PC-3 (cell line): ENCODE measurements around the gene HERPUD1. TPM values are rescaled to one million over a fixed set of nuclear protein-coding genes. Genes with fewer than 3 reads are reported as not detected.
A peak's percentile ranks its signal among the peaks of the same experiment; 100 is the strongest.

Source experiments
- ATAC-seq: fragments of 200-7000 bp; cut with Tn5 transposase; 2 replicates; pipeline ENCODE4 v1.9.1; 2020; ENCODE audit warnings: mild to moderate bottlenecking, moderate library complexity
- BruUV-seq: library from RNA; stranded (reverse); fragments of 400-500 nt; replicated peaks from 2 replicates; lab custom pipeline; 2021; lab: Mats Ljungman, UMichigan
- CTCF ChIA-PET: fragments of 300-600 bp; sonication (Branson Sonifier 250); formaldehyde crosslinking; loops from one replicate; lab custom pipeline; 2022; ENCODE audit warnings: antibody characterized with exemption; lab: Charles Lee
- POLR2A ChIA-PET: fragments of 300-600 bp; sonication (Branson Sonifier 250); formaldehyde crosslinking; loops from one replicate; lab custom pipeline; 2022; ENCODE audit warnings: antibody characterized with exemption; ENCODE audit not compliant: unreplicated experiment; lab: Charles Lee
- DNase-seq: peaks from one replicate; pipeline ENCODE4 v3.0.0-alpha.2; 2015
- H2AFZ ChIP-seq: fragments of 300-600 bp; sonication (generic); 2 replicates; pipeline ENCODE4 v1.6.0; 2016; ENCODE audit warnings: antibody characterized with exemption, low read length
- H3F3A ChIP-seq: fragments of 300-600 bp; sonication (generic); one replicate; pipeline ENCODE4 v1.6.0; 2017; ENCODE audit warnings: antibody characterized with exemption, low read length, control low read depth, mild to moderate bottlenecking; ENCODE audit not compliant: unreplicated experiment
- H3K27ac ChIP-seq: fragments of 300-600 bp; sonication (generic); 2 replicates; pipeline ENCODE4 v1.5.1; 2016; ENCODE audit warnings: mild to moderate bottlenecking, low read length
- H3K27me3 ChIP-seq: fragments of 300-600 bp; sonication (generic); 2 replicates; pipeline ENCODE4 v1.6.1; 2016; ENCODE audit warnings: low read length, mixed read lengths
- H3K36me3 ChIP-seq: fragments of 300-600 bp; sonication (generic); 2 replicates; pipeline ENCODE4 v1.6.1; 2016; ENCODE audit warnings: low read depth, mixed run types, low read length, mixed read lengths
- H3K4me1 ChIP-seq: fragments of 300-600 bp; sonication (generic); 2 replicates; pipeline ENCODE4 v1.5.1; 2016; ENCODE audit warnings: low read length; ENCODE audit not compliant: insufficient read depth
- H3K4me2 ChIP-seq: fragments of 300-600 bp; sonication (generic); 2 replicates; pipeline ENCODE4 v1.6.0; 2016; ENCODE audit warnings: low read length
- H3K4me3 ChIP-seq: fragments of 300-600 bp; sonication (generic); 2 replicates; pipeline ENCODE4 v1.5.1; 2016; ENCODE audit warnings: mild to moderate bottlenecking, low read length, mixed read lengths
- H3K79me2 ChIP-seq: fragments of 300-600 bp; sonication (generic); 2 replicates; pipeline ENCODE4 v1.6.1; 2017; ENCODE audit warnings: low read length, mixed read lengths
- H3K9ac ChIP-seq: fragments of 300-600 bp; sonication (generic); 2 replicates; pipeline ENCODE4 v1.6.0; 2016; ENCODE audit warnings: mild to moderate bottlenecking, low read length
- H3K9me2 ChIP-seq: fragments of 300-600 bp; sonication (generic); replicated peaks from 2 replicates; pipeline ENCODE4 v1.6.1; 2016; ENCODE audit warnings: mixed run types, low read length, mixed read lengths
- H3K9me3 ChIP-seq: fragments of 300-600 bp; sonication (generic); 2 replicates; pipeline ENCODE4 v1.6.1; 2016; ENCODE audit warnings: low read length, mixed read lengths
- H4K20me1 ChIP-seq: fragments of 300-600 bp; sonication (generic); 2 replicates; pipeline ENCODE4 v1.6.1; 2016; ENCODE audit warnings: low read length, mixed read lengths
- EZH2 ChIP-seq: fragments of 300-600 bp; sonication (generic); IDR thresholded peaks from one replicate; pipeline ENCODE4 v1.6.1; 2017; ENCODE audit warnings: antibody characterized with exemption, mild to moderate bottlenecking, low read length; ENCODE audit not compliant: unreplicated experiment
- EZH2phosphoT487 ChIP-seq: fragments of 300-600 bp; sonication (generic); IDR thresholded peaks from 2 replicates; pipeline ENCODE4 v1.6.1; 2018; ENCODE audit warnings: mild to moderate bottlenecking, antibody characterized with exemption, low read length, borderline replicate concordance
- intact Hi-C: fragments of 100-400 bp; cut with micrococcal nuclease; formaldehyde crosslinking; loops from 2 replicates; pipeline ENCODE4 v1.9.0; 2023
- total RNA-seq: library from RNA; depleted of rRNA; stranded (reverse); fragments of >200 nt; gene quantifications from 2 replicates; pipeline ENCODE4 v1.2.3, GENCODE V29; 2014
- TF ChIP-seq, protein P1 (sequence below): fragments of 300-600 bp; sonication (generic); conservative IDR thresholded peaks from 2 replicates; pipeline ENCODE4 v1.5.1; 2017; ENCODE audit warnings: antibody characterized with exemption, low read depth, mild to moderate bottlenecking, low read length

Gene HERPUD1
- total RNA-seq, 1 experiment from 2014 or later = 54.9 TPM

DNA sequence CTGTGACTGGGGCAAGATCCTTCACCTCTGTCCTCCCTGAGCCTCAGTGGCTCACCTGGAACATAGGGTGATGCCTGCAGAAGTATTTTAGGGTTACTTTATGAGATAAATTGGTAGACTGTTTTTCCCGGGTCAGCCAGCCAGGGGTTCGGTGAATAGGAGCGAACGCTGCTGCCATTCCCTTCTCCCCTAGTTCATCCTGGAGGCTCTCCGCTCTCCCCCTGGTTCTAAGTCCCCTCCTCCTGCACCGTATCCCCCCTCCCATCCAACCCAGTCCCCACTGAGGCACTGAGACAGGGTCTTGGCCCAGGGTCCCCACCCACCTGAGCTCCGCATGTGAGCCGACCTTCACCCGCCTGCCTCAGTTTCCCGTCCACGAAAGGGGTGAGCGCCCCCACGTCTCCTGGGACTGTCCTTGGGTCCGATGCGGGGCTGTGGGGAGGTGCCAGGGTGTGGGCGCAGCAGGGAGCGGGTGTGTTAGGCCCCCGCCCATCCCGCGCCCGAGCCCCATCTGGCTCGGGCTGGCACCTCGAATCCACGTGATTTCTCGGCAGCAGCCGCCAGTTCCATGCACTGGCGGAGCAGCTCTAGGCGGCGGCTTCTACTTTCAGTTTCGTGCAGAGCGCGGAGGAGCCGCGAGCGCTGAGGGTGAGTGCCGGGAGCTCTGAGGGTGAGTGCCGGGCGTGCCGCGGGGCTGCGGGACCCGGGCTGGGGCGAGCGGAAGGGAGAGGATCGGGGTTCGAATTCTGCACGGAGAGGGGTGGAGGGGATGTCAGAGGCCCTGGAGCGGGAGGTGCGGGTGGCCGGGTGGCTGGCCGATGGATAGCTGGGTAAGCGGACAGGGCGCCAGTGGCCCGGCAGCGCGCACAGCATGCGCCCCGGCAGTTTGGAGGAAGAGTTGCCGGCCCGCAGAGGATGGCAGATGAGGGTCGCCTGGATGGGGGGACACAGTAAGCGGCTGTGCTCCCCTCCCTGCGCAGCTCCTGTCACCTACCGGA, 57.3 kb downstream of the HERPUD1 start, which contains the start of gene NLRC5:
TSS of gene NLRC5 (plus strand) at position 610 of the 998 bp plus-strand sequence. CDS start 31,156 bp downstream, outside the sequence.
- Histone ChIP-seq H3F3A (no peaks in the 10 kb centered on the region), H3K4me1 (peaks cover 13% of the 10 kb centered on the region), H3K79me2 (no peaks in the 10 kb centered on the region), H3K27me3 (no peaks in the 10 kb centered on the region), H3K9me2 (no peaks in the 10 kb centered on the region), H3K9me3 (no peaks in the 10 kb centered on the region), H3K36me3 (no peaks in the 10 kb centered on the region), H3K4me2 (peak within 1 kb of the TSS; percentile 90), H4K20me1 (no peaks in the 10 kb centered on the region), H3K4me3 (peak within 1 kb of the TSS; percentile 90), H3K9ac (peak within 1 kb of the TSS; percentile 62), H2AFZ (peak within 1 kb of the TSS; percentile 83), H3K27ac (no peak within 1 kb of the TSS)
- ChIA-PET POLR2A (interaction anchor here (0.5 to 0.6 kb wide), 2 partner anchors 104 to 381 kb away, joined by 3 read pairs; partner anchors contain the start of gene MT2A), CTCF (no interaction called here)
- BruUV-seq = no TSS peak
- ATAC-seq = peak; percentile 82
- TF ChIP-seq, protein P1, sequence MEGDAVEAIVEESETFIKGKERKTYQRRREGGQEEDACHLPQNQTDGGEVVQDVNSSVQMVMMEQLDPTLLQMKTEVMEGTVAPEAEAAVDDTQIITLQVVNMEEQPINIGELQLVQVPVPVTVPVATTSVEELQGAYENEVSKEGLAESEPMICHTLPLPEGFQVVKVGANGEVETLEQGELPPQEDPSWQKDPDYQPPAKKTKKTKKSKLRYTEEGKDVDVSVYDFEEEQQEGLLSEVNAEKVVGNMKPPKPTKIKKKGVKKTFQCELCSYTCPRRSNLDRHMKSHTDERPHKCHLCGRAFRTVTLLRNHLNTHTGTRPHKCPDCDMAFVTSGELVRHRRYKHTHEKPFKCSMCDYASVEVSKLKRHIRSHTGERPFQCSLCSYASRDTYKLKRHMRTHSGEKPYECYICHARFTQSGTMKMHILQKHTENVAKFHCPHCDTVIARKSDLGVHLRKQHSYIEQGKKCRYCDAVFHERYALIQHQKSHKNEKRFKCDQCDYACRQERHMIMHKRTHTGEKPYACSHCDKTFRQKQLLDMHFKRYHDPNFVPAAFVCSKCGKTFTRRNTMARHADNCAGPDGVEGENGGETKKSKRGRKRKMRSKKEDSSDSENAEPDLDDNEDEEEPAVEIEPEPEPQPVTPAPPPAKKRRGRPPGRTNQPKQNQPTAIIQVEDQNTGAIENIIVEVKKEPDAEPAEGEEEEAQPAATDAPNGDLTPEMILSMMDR = no peak
- TF ChIP-seq EZH2phosphoT487 = no peak
- no peak for TF ChIP-seq EZH2
- peak; percentile 63 for DNase-seq
- intact Hi-C loops = loop anchor here (5.0 kb wide), 1 partner anchor 42 kb away; no protein-coding TSS in a partner anchor

DNA sequence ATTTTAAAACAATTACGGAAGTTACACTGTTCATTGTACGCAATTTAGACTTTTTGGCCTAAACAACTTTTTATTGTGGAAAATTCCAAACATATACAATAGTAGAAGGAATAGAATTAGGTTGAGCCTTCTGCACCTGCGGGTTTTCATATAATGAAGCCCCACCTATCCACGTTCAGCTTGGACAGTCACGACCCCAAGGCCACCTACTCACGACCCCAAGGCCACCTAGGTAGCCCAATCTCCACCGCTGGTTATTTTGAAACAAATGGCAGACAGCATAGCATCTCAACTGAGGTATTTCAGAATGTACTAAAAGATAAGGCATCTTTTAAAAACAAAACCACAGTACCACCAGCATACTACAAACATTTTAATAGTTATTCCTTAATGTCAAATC, 58.0 kb downstream of the HERPUD1 start:
- H3F3A ChIP-seq = no peaks in the 10 kb centered on the region
- peak overlapping the region; percentile 90 for H3K4me3 ChIP-seq
- H3K27me3 ChIP-seq = no peaks in the 10 kb centered on the region
- POLR2A ChIA-PET = interaction anchor here (0.5 to 0.6 kb wide), 2 partner anchors 103 to 382 kb away, joined by 3 read pairs; partner anchors contain the start of gene MT2A
- H3K36me3 ChIP-seq = no peaks in the 10 kb centered on the region
- CTCF ChIA-PET = no interaction called here
- ATAC-seq (no peak), DNase-seq (no peak)
- H3K9me2 ChIP-seq = no peaks in the 10 kb centered on the region
- TF ChIP-seq EZH2 = no peak
- no peak for TF ChIP-seq EZH2phosphoT487
- TF ChIP-seq, protein P1 = no peak
- TSS peak; percentile 56 for BruUV-seq
- peak overlapping the region; percentile 62; the same call in 1 of the 2 replicates for H3K9ac ChIP-seq
- no peak overlapping the region for H3K27ac ChIP-seq
- no peaks in the 10 kb centered on the region for H4K20me1 ChIP-seq
- H3K79me2 ChIP-seq = no peaks in the 10 kb centered on the region
- H3K9me3 ChIP-seq = no peaks in the 10 kb centered on the region
- H3K4me2 ChIP-seq = peak overlapping the region; percentile 90
- H2AFZ ChIP-seq = peak overlapping the region; percentile 83
- H3K4me1 ChIP-seq = peaks cover 13% of the 10 kb centered on the region
- intact Hi-C loops = loop anchor here (5.0 kb wide), 1 partner anchor 43 kb away; no protein-coding TSS in a partner anchor
